Cardiac muscle cell (in vitro differentiated cells and primary cell): Measurements from ENCODE around the gene SLC38A9. TPM values are rescaled to one million over a fixed set of nuclear protein-coding genes. Genes with fewer than 3 reads are reported as not detected.

Source experiments
- DNase-seq, 2 donors: peaks; one replicate each; pipeline versions ENCODE4 v3.0.0 to v3.0.0-alpha.2; 2010 to 2017; ENCODE audit warnings: low read depth in 1 of 2, low spot score in 1 of 2
- H3K27ac ChIP-seq: fragments of 200-600 bp; sonication (generic); 2 replicates; pipeline ENCODE4 v1.5.1; 2016
- H3K27me3 ChIP-seq: fragments of 200-600 bp; sonication (generic); 2 replicates; pipeline ENCODE4 v1.6.0; 2016; ENCODE audit warnings: control low read depth
- H3K36me3 ChIP-seq: fragments of 200-600 bp; sonication (generic); 2 replicates; pipeline ENCODE4 v1.5.1; 2016; ENCODE audit warnings: control low read depth
- H3K4me1 ChIP-seq: fragments of 200-600 bp; sonication (generic); 2 replicates; pipeline ENCODE4 v1.8.1; 2017; ENCODE audit warnings: low read depth, mild to moderate bottlenecking, mixed run types
- H3K4me3 ChIP-seq: fragments of 200-600 bp; sonication (generic); 2 replicates; pipeline ENCODE4 v1.5.1; 2016; ENCODE audit warnings: mild to moderate bottlenecking
- H3K9me3 ChIP-seq: fragments of 200-600 bp; sonication (generic); 2 replicates; pipeline ENCODE4 v1.5.1; 2017; ENCODE audit warnings: low read depth, mild to moderate bottlenecking, control low read depth
- polyA plus RNA-seq: library from polyadenylated mRNA; unstranded; fragments of >200 nt; fragmentation: Nextera tagmentation; extraction: Ambion mirVana; gene quantifications from 2 replicates; pipeline ENCODE4 v1.2.1, GENCODE V29; 2016
- total RNA-seq: library from RNA; depleted of rRNA; stranded (reverse); fragments of >200 nt; gene quantifications from 2 replicates; pipeline ENCODE4 v1.2.3, GENCODE V29; 2016
- TF ChIP-seq, protein P1 (sequence below): IDR thresholded peaks from 2 replicates; pipeline ENCODE4 v1.5.1; 2012; ENCODE audit warnings: low read depth, mild to moderate bottlenecking, low read length

The SLC38A9 gene
- total and polyA plus RNA-seq, 2 experiments from 2014 or later, result 14.4 to 15.1 TPM

DNA sequence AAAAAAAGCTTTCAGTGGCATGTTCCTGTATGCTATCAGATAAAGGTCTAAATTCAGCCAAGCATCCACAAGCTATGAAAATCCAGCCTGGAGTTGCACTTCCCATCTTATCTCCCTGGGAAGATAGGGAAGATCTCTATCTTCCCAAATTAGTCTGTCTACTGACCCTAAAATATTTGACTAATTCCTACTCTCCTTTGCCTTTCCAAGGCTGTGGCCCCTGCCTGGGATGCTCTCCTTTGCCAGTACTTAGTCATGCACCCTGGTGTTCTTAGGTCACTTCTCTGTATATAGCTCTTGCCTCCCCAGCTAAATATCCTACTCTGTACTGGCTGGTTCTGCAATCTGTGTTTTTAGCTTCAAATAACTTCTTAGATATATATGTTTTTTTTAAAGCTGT is 133.4 kb downstream of the SLC38A9 start:
- H3K4me1 ChIP-seq, result peaks cover 4% of the 10 kb centered on the region
- no peak overlapping the region for H3K4me3 ChIP-seq
- H3K27me3 ChIP-seq, result no peaks in the 10 kb centered on the region
- H3K9me3 ChIP-seq, result no peaks in the 10 kb centered on the region
- DNase-seq, result peak in 1 of 2 donors; percentile 50
- TF ChIP-seq, protein P1, sequence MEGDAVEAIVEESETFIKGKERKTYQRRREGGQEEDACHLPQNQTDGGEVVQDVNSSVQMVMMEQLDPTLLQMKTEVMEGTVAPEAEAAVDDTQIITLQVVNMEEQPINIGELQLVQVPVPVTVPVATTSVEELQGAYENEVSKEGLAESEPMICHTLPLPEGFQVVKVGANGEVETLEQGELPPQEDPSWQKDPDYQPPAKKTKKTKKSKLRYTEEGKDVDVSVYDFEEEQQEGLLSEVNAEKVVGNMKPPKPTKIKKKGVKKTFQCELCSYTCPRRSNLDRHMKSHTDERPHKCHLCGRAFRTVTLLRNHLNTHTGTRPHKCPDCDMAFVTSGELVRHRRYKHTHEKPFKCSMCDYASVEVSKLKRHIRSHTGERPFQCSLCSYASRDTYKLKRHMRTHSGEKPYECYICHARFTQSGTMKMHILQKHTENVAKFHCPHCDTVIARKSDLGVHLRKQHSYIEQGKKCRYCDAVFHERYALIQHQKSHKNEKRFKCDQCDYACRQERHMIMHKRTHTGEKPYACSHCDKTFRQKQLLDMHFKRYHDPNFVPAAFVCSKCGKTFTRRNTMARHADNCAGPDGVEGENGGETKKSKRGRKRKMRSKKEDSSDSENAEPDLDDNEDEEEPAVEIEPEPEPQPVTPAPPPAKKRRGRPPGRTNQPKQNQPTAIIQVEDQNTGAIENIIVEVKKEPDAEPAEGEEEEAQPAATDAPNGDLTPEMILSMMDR, result no peak
- H3K36me3 ChIP-seq, result no peaks in the 10 kb centered on the region
- H3K27ac ChIP-seq, result no peak overlapping the region

DNA sequence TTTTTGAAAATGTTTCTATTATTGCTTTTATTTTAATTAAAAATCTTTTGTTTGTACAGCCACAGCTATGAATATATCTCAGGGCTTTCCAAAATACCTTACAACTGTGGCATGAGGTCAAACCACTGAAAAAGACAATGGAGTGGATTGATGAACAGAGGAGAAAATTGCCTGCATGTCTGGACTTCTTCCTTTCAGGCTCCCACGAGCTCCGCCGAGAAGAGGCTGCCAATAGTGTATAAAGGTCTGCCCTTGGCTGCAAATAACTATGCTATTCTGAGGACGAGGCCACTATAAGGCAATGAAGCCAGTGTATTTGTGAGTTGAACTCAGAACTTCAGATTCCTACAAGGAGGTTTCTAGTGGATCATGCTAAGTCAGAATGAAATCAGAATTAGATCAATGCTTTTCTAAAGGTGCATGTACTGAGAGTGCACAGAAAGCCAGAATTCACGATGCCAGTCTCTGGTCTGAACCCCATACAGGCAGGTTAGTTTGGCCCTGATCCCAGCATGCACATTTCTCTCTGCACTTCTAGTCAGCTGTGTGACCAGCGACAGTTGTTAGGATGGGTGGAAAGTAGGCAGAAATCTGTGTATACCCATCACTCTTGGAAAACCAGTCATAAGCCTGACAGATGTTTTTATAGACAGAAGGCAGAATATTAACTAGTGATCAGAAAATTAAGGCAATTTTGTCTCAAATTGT is 134.6 kb downstream of the SLC38A9 start:
- Histone ChIP-seq H3K27me3 (no peaks in the 10 kb centered on the region), H3K9me3 (no peaks in the 10 kb centered on the region), H3K36me3 (no peaks in the 10 kb centered on the region), H3K4me1 (peaks cover 4% of the 10 kb centered on the region), H3K27ac (peak overlapping the region; percentile 67), H3K4me3 (no peak overlapping the region)
- peak in 1 of 2 donors; percentile 90 for DNase-seq
- TF ChIP-seq, protein P1, result no peak

DNA sequence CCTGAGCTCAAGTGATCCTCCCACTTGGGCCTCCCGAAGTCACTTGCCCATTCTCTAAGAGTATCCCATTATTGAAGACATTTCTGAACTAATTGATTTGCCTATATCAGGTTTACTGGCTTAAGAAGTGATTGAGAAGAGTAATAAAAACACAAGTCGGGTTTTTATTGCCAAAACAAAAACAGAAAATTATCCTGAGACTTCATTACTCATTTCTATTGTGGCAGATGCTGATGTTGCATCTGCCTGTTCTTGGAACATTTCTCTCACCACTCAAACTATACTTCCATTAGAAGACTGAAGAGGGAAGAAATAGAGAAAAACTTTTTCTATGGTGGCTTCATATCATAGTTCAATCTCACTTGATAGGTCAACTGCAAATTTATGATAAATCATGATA is 135.5 kb downstream of the SLC38A9 start:
- TF ChIP-seq, protein P1, result no peak
- H3K27ac ChIP-seq, result no peak overlapping the region
- H3K27me3 ChIP-seq, result no peaks in the 10 kb centered on the region
- no peaks in the 10 kb centered on the region for H3K9me3 ChIP-seq
- H3K4me1 ChIP-seq, result peaks cover 4% of the 10 kb centered on the region
- no peak overlapping the region for H3K4me3 ChIP-seq
- no peak for DNase-seq
- no peaks in the 10 kb centered on the region for H3K36me3 ChIP-seq

Other genes with a start within 250 kb of the SLC38A9 start
- 48.4 and 68.4 TPM in 2 replicates for gene PLPP1, start 177.4 kb downstream of the SLC38A9 start, total RNA-seq
- 37.5 and 50.5 TPM in 2 replicates for gene PLPP1, start 177.4 kb downstream of the SLC38A9 start, polyA plus RNA-seq
- gene DDX4, start 25.7 kb upstream of the SLC38A9 start, total RNA-seq, result not detected in 2 replicates
- gene DDX4, start 25.7 kb upstream of the SLC38A9 start, polyA plus RNA-seq, result 0.34 TPM in 1 of 2 replicates, not detected in the other
- gene IL31RA, start 139.0 kb upstream of the SLC38A9 start, total RNA-seq, result not detected in 2 replicates
- gene IL31RA, start 139.0 kb upstream of the SLC38A9 start, polyA plus RNA-seq, result not detected in 2 replicates